Loucy (cell line): Measurements from ENCODE around the gene MEMO1.

Experiments
- H2AFZ ChIP-seq: fragments of 200-600 bp; sonication (generic); 2 replicates; pipeline ENCODE4 v1.6.0; 2016; ENCODE audit warnings: antibody characterized with exemption, mild to moderate bottlenecking, low read length, moderate library complexity
- H3F3A ChIP-seq: fragments of 200-600 bp; 2 replicates; pipeline ENCODE4 v1.6.0; 2016; ENCODE audit warnings: antibody characterized with exemption, low read depth, mild to moderate bottlenecking
- H3K27me3 ChIP-seq: fragments of 200-600 bp; sonication (generic); 2 replicates; pipeline ENCODE4 v1.6.1; 2014; ENCODE audit warnings: low read length, mild to moderate bottlenecking; ENCODE audit not compliant: insufficient read depth, poor library complexity, severe bottlenecking
- H3K36me3 ChIP-seq: fragments of 200-600 bp; sonication (generic); 2 replicates; pipeline ENCODE4 v1.6.1; 2016; ENCODE audit warnings: low read length; ENCODE audit not compliant: insufficient read depth
- H3K4me1 ChIP-seq: fragments of 200-600 bp; sonication (generic); 2 replicates; pipeline ENCODE4 v1.5.1; 2014; ENCODE audit warnings: low read length, mild to moderate bottlenecking; ENCODE audit not compliant: insufficient read depth, poor library complexity, severe bottlenecking
- H3K4me2 ChIP-seq: fragments of 200-600 bp; sonication (generic); 2 replicates; pipeline ENCODE4 v1.6.0; 2014; ENCODE audit warnings: antibody characterized with exemption, low read length, low read depth, mild to moderate bottlenecking; ENCODE audit not compliant: poor library complexity, severe bottlenecking
- H3K4me3 ChIP-seq: fragments of 200-600 bp; sonication (generic); 2 replicates; pipeline ENCODE4 v1.5.1; 2014; ENCODE audit warnings: low read length, mild to moderate bottlenecking, mixed read lengths; ENCODE audit not compliant: poor library complexity, severe bottlenecking
- H3K79me2 ChIP-seq: fragments of 200-600 bp; sonication (generic); 2 replicates; pipeline ENCODE4 v1.6.1; 2014; ENCODE audit warnings: low read length; ENCODE audit not compliant: insufficient read depth
- H3K9ac ChIP-seq: fragments of 200-600 bp; sonication (generic); 2 replicates; pipeline ENCODE4 v1.6.0; 2014; ENCODE audit warnings: mild to moderate bottlenecking, low read depth, low read length, moderate library complexity; ENCODE audit not compliant: poor library complexity, severe bottlenecking
- H3K9me2 ChIP-seq: fragments of 200-600 bp; sonication (generic); replicated peaks from 2 replicates; pipeline ENCODE4 v1.6.1; 2016; ENCODE audit warnings: low read depth, low read length, mixed read lengths
- H3K9me3 ChIP-seq: fragments of 200-600 bp; sonication (generic); 2 replicates; pipeline ENCODE4 v1.6.1; 2014; ENCODE audit warnings: mild to moderate bottlenecking, antibody characterized with exemption, low read length, low read depth; ENCODE audit not compliant: insufficient read depth
- H4K20me1 ChIP-seq: fragments of 200-600 bp; sonication (generic); 2 replicates; pipeline ENCODE4 v1.6.0; 2014; ENCODE audit warnings: antibody characterized with exemption, low read length, mild to moderate bottlenecking; ENCODE audit not compliant: insufficient read depth, poor library complexity, severe bottlenecking
- CTCF ChIP-seq: fragments of 200-600 bp; sonication (generic); conservative IDR thresholded peaks from 2 replicates; pipeline ENCODE4 v1.5.1; 2014; ENCODE audit warnings: mild to moderate bottlenecking, antibody characterized with exemption, low read length
- EZH2phosphoT487 ChIP-seq: fragments of 200-600 bp; IDR thresholded peaks from 2 replicates; pipeline ENCODE4 v1.6.1; 2018; ENCODE audit warnings: antibody characterized with exemption, mild to moderate bottlenecking, moderate library complexity, borderline replicate concordance

The MEMO1 gene

GRCh38 chr2:32005371-32005976 is 5.3 kb downstream of the MEMO1 start:
- H3K4me2 ChIP-seq, result peak overlapping the region; percentile 79
- no peaks in the 10 kb centered on the region for H3K9me2 ChIP-seq
- no peak overlapping the region for H3K9ac ChIP-seq

GRCh38 chr2:32003791-32004190 is 7.0 kb downstream of the MEMO1 start:
- H4K20me1 ChIP-seq, result peaks cover 79% of the 10 kb centered on the region
- TF ChIP-seq EZH2phosphoT487 (no peak), CTCF (no peak)
- H3K9me2 ChIP-seq, result no peaks in the 10 kb centered on the region
- H3K79me2 ChIP-seq, result peaks cover 98% of the 10 kb centered on the region
- H3K9ac ChIP-seq, result peak overlapping the region; percentile 40
- H3K4me2 ChIP-seq, result peak overlapping the region; percentile 79
- no peaks in the 10 kb centered on the region for H3K36me3 ChIP-seq
- peaks cover 48% of the 10 kb centered on the region for H3K4me1 ChIP-seq
- peak overlapping the region; percentile 98 for H3K4me3 ChIP-seq
- H2AFZ ChIP-seq, result no peak overlapping the region
- no peaks in the 10 kb centered on the region for H3K27me3 ChIP-seq
- H3K9me3 ChIP-seq, result no peaks in the 10 kb centered on the region
- no peaks in the 10 kb centered on the region for H3F3A ChIP-seq

More at GRCh38 chr2:32005371-32005976, 5.3 kb downstream of the MEMO1 start:
- peaks cover 90% of the 10 kb centered on the region for H3K79me2 ChIP-seq
- no peaks in the 10 kb centered on the region for H3K9me3 ChIP-seq
- H3K36me3 ChIP-seq, result no peaks in the 10 kb centered on the region
- peaks cover 48% of the 10 kb centered on the region for H3K4me1 ChIP-seq
- peaks cover 5% of the 10 kb centered on the region; the same call in 1 of the 2 replicates for H3F3A ChIP-seq
- TF ChIP-seq CTCF (no peak), EZH2phosphoT487 (no peak)
- H4K20me1 ChIP-seq, result peaks cover 78% of the 10 kb centered on the region
- H3K27me3 ChIP-seq, result no peaks in the 10 kb centered on the region
- no peak overlapping the region for H2AFZ ChIP-seq
- H3K4me3 ChIP-seq, result peak overlapping the region; percentile 98

GRCh38 chr2:32002406-32002805 is 8.4 kb downstream of the MEMO1 start:
- H3K4me3 ChIP-seq, result no peak overlapping the region
- TF ChIP-seq CTCF, result no peak
- TF ChIP-seq EZH2phosphoT487, result no peak
- H3K36me3 ChIP-seq, result no peaks in the 10 kb centered on the region
- H3K27me3 ChIP-seq, result no peaks in the 10 kb centered on the region
- peaks cover 98% of the 10 kb centered on the region for H3K79me2 ChIP-seq
- H4K20me1 ChIP-seq, result peaks cover 79% of the 10 kb centered on the region
- H3K9ac ChIP-seq, result no peak overlapping the region
- no peaks in the 10 kb centered on the region for H3F3A ChIP-seq
- peak overlapping the region; percentile 79 for H3K4me2 ChIP-seq
- H3K9me3 ChIP-seq, result no peaks in the 10 kb centered on the region
- no peak overlapping the region for H2AFZ ChIP-seq
- H3K9me2 ChIP-seq, result no peaks in the 10 kb centered on the region
- H3K4me1 ChIP-seq, result peaks cover 49% of the 10 kb centered on the region
